AG04450 (cell line): Measurements from ENCODE around the gene RASD2. TPM values are rescaled to one million over a fixed set of nuclear protein-coding genes. Genes with fewer than 3 reads are reported as not detected.

ENCODE experiments used
- CTCF ChIA-PET: fragments of 300-600, 350-600 bp; formaldehyde crosslinking; extraction: SDS; loops from one replicate; lab custom pipeline; 2022; ENCODE audit warnings: antibody characterized with exemption, inconsistent platforms; lab: Charles Lee
- POLR2A ChIA-PET: fragments of 350-600 bp; formaldehyde crosslinking; extraction: SDS; loops from one replicate; lab custom pipeline; 2021; ENCODE audit warnings: antibody characterized with exemption, inconsistent platforms; lab: Yijun Ruan, JAX
- DNase-seq: peaks from one replicate; pipeline ENCODE4 v3.0.0-alpha.2; 2011; ENCODE audit warnings: low read depth, low spot score
- H3K27ac ChIP-seq: one replicate; pipeline ENCODE4 v1.5.1; 2012; ENCODE audit warnings: low read depth, low read length, control low read depth
- H3K27me3 ChIP-seq: one replicate; pipeline ENCODE4 v1.6.0; 2012; ENCODE audit warnings: low read length; ENCODE audit not compliant: control insufficient read depth, insufficient read depth
- H3K4me3 ChIP-seq: 2 replicates; pipeline ENCODE4 v1.5.1; 2011; ENCODE audit warnings: mild to moderate bottlenecking, low read depth, low read length, control low read depth
- H3K9me3 ChIP-seq: 2 replicates; pipeline ENCODE4 v1.5.1; 2012; ENCODE audit warnings: low read length; ENCODE audit not compliant: control insufficient read depth, insufficient read depth
- polyA plus RNA-seq: library from polyadenylated mRNA; depleted of rRNA; stranded (reverse); fragments of >200 nt; gene quantifications from 2 replicates; pipeline ENCODE4 v1.2.3, GENCODE V29; 2011
- TF ChIP-seq, protein P1 (sequence below): IDR thresholded peaks from 2 replicates; pipeline ENCODE4 v1.5.1; 2011; ENCODE audit warnings: low read depth, low read length, control low read depth, inconsistent platforms

RASD2 gene
- polyA plus RNA-seq, 1 experiment, result 0.14 TPM

DNA sequence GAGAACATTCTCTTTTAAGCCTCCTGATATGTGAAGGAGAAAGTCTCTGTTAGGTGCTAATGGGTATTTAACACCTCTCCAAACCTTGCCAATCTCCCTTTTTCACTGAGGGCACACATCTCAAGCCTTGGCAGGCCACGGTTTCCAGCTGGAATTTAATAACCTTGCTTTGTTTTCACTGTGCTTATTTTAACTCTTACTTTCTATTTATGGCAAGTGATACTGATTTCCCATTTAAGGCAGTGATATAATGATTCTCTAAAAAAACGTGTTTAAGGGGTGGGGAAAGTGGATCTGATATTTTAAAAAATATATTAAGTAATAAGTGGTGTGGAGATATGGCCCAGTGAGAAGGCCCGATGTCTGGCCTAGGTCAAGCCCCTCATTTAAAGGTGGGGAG lies 1.1 kb upstream of the RASD2 start:
- ChIA-PET POLR2A (no interaction called here), CTCF (no interaction called here)
- Histone ChIP-seq H3K27ac (no peak overlapping the region), H3K9me3 (no peaks in the 10 kb centered on the region; the same call in 1 of the 2 replicates), H3K4me3 (no peak overlapping the region; the same call in 1 of the 2 replicates), H3K27me3 (peaks cover 35% of the 10 kb centered on the region)
- TF ChIP-seq, protein P1, sequence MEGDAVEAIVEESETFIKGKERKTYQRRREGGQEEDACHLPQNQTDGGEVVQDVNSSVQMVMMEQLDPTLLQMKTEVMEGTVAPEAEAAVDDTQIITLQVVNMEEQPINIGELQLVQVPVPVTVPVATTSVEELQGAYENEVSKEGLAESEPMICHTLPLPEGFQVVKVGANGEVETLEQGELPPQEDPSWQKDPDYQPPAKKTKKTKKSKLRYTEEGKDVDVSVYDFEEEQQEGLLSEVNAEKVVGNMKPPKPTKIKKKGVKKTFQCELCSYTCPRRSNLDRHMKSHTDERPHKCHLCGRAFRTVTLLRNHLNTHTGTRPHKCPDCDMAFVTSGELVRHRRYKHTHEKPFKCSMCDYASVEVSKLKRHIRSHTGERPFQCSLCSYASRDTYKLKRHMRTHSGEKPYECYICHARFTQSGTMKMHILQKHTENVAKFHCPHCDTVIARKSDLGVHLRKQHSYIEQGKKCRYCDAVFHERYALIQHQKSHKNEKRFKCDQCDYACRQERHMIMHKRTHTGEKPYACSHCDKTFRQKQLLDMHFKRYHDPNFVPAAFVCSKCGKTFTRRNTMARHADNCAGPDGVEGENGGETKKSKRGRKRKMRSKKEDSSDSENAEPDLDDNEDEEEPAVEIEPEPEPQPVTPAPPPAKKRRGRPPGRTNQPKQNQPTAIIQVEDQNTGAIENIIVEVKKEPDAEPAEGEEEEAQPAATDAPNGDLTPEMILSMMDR, result no peak
- DNase-seq, result no peak

DNA sequence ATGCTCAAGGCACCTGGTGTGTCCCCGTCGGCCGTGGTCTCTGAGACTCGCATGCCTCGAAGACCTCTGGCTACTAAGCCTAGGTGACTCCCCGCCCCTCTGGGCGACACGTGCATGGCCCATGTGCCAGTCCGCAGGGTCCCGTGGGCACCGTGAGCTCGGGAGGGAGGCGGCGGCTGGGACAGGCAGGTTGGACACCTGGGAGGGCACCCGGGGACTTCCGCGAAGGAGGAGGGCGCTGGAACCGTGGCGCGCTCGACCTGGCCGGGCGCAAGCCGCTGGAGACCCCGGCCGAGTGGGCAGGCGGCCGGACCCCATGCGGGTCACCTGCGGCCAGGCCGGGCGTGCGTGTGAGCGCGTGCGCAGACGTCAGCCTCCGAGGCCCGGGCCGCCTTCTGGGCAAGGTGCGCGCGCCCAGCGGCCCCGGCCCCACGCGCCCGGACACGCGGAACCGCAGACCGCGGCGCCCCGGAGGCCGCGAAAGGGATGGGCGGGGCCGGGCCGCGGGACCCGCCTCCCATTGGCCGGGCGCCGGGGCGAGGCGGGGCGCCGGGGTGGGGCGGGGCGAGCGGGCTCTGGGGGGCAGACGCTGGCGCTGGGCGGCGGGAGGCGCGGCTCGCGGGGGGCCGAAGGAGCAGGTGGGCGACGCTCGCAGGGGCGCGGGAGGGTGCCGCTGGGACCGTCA lies 579 bp upstream of the RASD2 start:
- ChIA-PET POLR2A (no interaction called here), CTCF (no interaction called here)
- H3K9me3 ChIP-seq, result no peaks in the 10 kb centered on the region; the same call in 1 of the 2 replicates
- H3K4me3 ChIP-seq, result peak overlapping the region; percentile 70
- H3K27ac ChIP-seq, result no peak overlapping the region
- TF ChIP-seq, protein P1, result no peak
- DNase-seq, result no peak
- H3K27me3 ChIP-seq, result peaks cover 39% of the 10 kb centered on the region

DNA sequence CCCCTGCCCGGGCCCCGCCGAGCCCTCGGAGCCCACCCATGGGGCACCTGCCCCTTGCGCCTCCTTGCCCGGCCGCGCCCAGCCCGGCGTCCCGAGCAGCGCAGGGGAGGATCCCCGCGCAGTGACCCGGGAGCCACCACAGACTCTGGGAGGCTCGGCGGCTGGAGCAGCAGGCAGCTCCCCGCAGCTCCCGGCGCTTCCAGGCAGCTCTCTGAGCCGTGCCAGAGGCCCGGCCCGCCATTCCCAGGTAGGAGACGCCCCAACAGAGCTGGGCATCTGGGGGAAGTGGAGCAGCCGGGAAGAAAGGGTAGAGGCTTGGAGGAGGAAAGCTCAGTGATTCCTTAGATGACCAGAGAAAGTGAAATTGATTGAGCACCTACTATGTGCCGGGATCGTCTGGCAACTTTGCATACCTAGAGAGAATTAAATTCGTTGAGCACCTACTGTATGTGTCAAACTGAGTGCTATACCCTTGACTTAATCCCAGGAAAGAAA lies 670 bp downstream of the RASD2 start:
- Histone ChIP-seq H3K27ac (no peak overlapping the region), H3K4me3 (peak overlapping the region; percentile 21), H3K9me3 (no peaks in the 10 kb centered on the region; the same call in 1 of the 2 replicates), H3K27me3 (peaks cover 39% of the 10 kb centered on the region)
- ChIA-PET CTCF (interaction anchor here (0.9 to 1.0 kb wide), 2 partner anchors 111 to 116 kb away, joined by 3 to 6 read pairs; no protein-coding TSS in a partner anchor), POLR2A (no interaction called here)
- TF ChIP-seq, protein P1, result no peak
- DNase-seq, result no peak

DNA sequence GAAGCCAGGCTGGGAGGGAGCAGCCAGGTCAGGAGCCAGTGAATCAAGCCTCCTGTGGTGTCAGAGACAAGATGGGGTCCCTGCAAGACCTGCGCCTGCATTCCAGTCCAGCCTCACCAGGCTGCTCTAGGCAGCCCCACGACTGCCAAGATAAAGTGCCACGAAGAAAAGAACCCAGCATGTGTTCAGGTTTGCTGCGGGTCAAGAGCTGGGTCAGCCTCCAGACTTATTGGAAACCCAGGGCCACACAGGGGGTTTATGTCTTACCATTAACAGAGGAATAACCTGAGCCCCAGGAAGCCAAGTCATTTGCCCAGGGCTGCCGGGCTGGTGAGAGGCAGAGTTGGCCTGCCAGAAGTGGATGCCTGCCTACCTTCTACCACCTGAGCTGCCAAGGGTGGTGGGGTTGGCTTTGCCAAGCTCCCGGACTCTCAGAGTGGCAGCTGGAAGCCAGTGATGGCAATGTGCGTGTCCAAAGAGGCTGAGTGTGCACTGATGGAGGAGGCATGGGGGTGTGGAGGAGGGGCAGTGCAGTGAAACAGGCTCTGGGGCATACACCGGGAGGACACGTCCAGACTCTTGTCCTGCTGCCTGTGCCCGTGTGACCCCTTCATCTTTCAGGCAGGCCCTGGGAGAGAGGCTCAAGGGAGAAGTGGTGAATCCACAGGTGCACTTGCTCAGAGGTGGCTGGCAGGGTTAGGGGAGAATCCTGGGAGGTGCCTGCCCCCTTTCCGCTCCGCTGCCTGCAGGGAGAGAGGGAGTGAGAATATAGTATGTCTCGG lies 1.7 kb downstream of the RASD2 start:
- DNase-seq, result no peak
- Histone ChIP-seq H3K9me3 (no peaks in the 10 kb centered on the region; the same call in 1 of the 2 replicates), H3K4me3 (no peak overlapping the region), H3K27me3 (peaks cover 39% of the 10 kb centered on the region), H3K27ac (no peak overlapping the region)
- ChIA-PET CTCF (interaction anchor here (0.9 to 1.0 kb wide), 2 partner anchors 112 to 117 kb away, joined by 3 to 6 read pairs; no protein-coding TSS in a partner anchor), POLR2A (no interaction called here)
- TF ChIP-seq, protein P1, result no peak
